Activated CD4-positive, alpha-beta T cell treated with anti-CD3 and anti-CD28 coated beads, Interleukin-2, amount 50 U/mL, for 16 hours (primary cell): ENCODE results near the gene EPHB6.

ENCODE experiments used
- DNase-seq: peaks from one replicate; pipeline ENCODE4 v3.0.0-alpha.2; 2020

Gene EPHB6, protein sequence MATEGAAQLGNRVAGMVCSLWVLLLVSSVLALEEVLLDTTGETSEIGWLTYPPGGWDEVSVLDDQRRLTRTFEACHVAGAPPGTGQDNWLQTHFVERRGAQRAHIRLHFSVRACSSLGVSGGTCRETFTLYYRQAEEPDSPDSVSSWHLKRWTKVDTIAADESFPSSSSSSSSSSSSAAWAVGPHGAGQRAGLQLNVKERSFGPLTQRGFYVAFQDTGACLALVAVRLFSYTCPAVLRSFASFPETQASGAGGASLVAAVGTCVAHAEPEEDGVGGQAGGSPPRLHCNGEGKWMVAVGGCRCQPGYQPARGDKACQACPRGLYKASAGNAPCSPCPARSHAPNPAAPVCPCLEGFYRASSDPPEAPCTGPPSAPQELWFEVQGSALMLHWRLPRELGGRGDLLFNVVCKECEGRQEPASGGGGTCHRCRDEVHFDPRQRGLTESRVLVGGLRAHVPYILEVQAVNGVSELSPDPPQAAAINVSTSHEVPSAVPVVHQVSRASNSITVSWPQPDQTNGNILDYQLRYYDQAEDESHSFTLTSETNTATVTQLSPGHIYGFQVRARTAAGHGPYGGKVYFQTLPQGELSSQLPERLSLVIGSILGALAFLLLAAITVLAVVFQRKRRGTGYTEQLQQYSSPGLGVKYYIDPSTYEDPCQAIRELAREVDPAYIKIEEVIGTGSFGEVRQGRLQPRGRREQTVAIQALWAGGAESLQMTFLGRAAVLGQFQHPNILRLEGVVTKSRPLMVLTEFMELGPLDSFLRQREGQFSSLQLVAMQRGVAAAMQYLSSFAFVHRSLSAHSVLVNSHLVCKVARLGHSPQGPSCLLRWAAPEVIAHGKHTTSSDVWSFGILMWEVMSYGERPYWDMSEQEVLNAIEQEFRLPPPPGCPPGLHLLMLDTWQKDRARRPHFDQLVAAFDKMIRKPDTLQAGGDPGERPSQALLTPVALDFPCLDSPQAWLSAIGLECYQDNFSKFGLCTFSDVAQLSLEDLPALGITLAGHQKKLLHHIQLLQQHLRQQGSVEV

DNA sequence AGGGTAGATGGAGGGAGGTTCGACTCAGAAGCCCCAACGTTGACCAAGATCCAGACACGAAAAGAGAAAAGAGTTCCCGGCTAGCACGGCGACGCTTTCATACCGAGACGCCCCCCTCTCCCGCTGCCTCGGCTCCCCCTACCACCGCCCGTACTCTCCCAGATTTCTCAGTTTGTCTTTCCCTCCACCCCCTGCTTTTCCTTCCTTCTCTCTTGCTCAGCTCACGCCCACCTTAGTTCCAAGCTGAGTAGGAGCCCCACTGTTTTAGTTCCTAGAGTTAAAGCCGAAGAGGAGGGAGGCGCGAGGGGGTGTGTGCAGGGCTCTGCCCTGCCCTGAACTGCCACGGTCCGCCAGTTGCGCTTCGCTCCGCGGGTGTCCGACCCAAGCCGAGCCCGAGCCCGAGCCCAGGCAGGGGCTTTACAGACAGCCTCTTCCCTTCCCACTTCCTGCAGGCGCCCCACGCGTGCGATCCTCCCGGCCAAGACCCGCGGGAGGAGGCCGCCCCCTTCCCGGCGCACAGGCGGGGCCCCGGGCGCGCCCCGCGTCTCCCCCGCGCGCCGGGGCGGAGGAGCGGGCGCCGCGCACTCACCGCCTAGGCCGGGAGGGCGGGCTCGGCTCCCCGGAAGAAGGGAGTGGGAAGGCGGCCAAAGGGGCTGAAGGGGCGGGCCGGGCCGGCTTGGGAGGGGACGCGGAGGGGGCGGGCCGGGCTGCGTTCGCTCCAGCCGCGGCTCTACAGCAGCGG, at the start of gene EPHB6:
Gene EPHB6 (plus strand): TSS at position 705 of the 742 bp plus-strand sequence. CDS start 8,152 bp downstream, outside the sequence.
- peak; percentile 55 for DNase-seq

DNA sequence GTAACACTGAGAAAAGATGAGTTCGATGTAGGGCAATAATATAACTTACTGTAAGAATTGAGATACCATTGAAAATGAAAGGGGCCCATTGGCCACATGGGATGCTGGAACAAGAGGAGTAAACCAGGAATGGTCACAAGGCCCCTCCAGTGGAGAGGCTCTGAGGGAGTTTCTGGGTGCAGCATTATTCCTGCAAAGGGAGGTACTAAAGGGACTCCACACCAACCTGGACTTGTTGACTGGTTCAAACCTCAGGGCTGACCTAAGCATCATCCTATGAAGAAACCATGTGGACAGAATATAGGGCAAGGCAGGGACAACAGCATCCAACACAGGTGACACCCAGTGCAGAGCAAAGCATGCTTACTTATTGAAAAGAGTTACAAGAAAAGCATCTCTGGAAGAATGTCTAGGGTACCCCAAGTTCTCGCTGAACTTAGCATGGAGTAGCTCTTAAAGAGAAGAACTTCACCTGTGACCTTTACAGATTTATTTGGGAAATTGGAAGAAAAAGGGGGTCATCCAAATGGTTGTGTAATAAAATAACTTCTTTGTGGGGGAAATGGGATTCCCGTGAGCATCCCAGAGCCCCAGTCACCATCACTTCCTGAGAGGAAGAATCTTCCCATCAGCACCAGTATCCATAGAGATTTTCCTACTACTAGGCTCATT, 49.4 kb upstream of the EPHB6 start:
- DNase-seq, result no peak

DNA sequence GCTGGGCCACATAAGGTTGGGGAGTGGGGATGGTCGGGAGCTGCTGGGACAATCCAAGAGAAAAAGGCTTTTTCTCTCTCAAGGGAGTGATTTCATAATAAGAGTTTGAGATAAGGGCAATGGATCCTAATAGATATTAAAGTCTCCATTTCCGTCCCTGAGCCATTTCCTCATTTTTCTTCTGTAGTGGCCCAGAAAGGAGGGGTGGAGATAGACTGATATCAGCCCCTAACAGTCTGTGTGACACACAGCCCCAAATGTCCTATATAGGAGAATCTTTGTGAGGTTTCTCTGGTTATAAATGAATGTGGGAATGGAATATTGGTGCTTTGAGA, 48.9 kb upstream of the EPHB6 start:
- no peak for DNase-seq

DNA sequence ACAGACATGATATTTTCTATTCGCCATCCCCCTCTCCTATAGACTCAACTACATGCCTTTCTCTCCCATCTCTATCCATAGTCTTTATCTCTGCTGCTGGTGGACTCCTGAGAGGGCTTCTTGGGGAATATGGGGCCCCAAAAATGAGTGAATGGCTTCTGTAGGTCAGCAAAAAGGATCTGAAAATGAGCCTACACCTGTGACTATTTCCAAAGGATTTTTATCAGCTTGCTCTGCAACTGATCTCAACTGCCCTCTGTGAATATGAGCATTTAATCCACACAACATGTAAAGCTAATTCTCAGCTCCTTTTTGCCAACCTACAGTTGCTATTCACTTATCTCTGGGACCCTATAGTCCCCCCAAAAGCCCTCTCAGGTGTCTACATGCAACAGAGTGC, 47.9 kb upstream of the EPHB6 start:
- DNase-seq, result no peak

DNA sequence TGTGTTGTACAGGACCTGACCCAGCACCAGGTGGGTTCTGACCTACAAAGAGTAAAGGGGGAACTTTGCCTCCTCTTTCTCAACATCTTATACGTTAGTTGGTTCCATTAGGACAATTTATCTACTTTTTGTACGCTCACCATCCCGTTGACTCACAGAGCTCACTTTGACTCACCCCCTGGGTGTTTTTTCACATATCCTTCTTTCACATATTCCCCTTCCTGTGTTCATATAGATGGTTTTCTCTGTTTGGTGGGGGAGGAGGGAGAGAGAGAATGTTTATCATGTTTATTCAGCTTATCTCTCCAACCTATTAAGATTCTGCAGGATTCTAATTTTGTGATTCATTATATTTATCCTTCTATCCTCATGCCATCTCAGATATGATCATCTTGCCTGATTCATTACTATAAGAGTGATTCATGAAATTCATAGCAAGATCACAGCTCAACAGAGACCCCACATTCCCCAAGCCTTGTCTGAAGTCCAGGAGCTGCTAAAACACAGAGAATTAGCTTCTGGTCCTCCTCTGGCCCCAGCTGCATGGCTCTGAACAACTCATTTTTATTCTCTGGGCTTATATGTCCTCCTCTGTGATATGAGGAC, 46.9 kb upstream of the EPHB6 start:
- peak; percentile 92 for DNase-seq

DNA sequence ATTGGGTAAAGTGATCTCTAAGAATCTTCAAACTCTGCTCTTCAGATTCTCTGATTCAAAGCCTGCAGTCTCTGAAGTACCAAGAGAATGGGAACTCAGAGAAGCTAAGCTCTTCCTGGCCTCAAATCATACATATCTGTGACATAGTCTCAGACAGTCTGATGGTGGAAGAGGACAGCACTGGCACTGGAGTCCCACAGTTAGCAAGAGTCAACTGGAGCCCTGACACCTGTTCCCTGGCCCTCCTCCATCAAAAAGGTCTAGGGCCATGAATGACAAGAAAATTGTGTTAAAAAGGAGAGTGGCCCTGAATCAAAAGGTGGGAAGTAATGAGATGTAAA, 46.4 kb upstream of the EPHB6 start:
- DNase-seq, result no peak

DNA sequence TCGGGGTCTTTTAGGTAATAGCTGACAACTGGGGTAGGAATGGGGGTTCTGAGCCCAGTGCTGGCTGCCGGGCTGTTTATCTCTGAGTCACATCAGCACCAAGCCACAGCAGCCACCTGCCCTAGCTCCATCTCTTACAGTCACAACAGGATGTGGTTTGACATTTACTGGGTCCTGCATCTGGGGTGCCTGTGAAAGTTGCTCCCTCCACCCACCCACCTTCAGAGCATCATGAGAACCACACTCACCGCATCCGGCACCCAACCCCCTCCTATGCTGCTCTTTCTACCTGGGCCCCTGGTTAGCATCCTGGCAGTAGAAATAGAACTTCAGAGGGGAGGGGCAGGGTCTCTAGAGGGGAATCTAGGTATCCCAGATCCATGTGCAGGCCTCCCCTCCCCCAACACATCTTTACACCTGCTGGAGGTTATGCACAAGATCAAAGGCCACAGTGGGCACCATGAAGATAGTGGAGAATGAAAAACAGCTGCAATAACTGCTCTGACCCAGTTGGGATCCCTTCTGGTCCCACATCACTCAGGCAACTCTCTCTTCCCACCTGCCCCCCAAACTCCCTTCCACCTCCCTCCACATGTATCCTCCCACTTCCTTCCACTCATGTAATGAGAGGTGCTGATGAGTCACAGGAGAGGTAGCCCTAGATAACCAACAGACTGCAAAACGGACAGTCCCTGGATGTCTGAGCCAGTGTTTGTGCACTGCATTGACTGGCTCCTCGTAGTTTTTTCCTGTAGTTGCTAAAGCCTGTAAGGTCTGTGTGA, 45.9 kb upstream of the EPHB6 start:
- peak; percentile 98 for DNase-seq

DNA sequence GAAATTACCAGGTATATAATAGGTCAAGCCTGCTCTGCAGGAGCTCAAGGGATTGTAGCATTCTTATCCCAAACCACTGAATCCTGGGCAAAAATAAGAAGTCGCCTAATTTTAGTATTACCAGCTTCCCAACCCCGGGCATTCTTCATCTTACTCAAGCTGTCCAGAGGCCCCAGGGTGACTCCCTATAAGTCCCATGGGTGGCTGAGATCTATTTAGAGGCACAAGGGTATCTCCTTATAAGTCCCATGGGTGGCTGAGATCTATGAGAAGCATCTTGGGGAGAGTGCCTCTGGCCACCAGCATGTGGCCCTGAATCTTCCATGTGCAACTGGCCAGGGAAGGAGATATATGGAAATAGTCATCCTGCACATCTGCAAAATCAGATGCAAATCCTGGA, 45.2 kb upstream of the EPHB6 start:
- DNase-seq, result no peak

DNA sequence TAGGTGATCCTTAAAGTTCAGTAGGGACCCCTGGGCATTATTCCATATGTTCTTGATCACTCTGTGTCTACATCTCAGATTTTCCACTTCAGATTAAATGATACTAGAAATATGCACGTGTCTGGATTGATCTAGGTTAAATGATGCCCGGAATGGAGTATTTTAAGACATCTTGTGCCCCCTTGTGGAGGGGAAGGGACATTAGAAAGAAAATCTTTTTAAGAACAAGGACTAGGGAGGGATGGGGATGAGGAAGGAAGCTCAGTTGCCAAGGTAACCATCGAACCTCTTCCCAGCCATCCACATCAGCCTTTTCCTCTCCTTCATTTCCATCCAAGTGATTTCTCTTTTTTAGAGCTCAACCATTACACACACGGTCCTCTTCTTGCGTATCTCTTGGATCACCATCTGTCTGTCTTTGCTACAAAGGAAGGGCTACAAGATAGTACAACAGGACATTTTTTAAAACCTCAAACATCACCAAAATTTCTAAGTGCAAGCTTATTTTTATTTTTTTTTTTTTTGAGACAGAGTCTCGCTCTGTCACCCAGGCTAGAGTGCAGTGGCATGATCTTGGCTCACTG, 43.6 kb upstream of the EPHB6 start:
- peak; percentile 79 for DNase-seq

DNA sequence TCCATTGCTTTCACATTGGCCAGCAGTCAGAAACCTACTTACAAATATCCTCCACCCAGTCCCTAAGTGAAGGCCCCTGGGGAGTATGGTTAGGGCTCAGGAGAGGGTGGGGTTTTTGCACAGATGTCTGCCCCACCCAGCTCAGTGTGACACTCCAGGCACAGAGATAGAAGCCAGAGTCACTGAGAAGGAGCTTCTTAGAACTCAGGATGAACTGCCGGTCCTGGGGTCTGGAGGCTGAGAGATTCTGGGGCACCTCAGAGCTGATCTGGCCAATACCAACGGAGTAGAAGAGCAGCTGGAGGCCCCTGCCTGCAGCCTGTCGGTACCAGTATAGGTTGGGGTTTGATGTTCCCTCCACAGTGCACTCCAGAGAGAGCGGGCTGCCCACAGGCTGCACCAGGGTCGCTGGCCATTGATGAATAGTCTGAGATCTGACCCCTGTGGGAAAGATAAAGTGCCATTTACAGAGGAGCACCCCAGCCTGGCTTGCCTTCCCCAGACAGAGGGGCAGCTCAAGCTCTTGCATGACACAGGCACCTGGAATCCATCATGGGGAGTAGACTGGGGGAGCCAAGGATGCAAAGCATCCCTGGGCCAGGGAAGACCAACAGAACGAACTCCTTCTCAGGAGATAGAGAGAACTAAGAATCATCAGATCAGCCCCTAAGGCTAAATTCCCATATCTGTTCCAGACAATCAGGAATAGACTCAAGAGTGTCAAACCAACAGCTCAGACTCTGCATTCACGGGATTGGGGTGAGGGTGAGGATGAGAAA, 42.2 kb upstream of the EPHB6 start:
- DNase-seq, result no peak

DNA sequence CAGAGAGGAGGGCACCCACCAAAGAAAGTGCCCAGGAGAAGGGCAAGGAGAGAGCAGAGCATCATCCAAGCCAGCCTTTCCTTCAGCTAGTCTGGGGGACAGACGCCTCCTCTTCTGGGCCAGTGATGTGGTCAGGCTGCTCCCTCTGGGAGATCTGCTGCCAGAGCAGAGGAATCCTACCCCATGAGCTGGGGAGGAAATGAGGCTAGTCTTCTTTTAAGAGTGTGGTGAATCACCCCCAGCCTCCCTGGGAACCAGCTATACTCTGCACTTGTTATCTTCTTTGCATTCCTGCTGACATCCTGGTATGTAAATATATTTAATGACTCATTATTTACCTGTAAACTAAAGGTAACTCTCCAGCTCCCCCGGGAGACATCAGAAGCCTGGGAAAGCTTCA, 41.6 kb upstream of the EPHB6 start:
- DNase-seq, result no peak

DNA sequence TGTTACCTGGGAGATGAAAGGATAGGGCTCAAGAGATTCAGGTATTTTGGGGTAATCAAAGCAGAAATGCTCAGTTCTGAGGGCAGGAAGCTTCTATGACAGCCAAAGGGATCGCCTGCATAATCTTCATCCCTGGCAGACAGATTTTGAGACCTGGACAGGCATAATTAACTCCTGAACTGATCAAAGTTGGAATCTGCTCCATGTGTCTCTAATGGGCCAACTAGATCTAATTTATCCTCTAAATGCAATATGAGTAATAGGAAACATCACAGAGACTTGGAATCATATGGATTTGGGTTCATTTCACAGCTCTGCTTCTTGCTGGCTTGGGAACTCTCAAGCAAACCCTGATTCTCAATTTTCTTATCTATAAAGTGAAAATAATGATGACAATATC, 41.2 kb upstream of the EPHB6 start:
- no peak for DNase-seq

DNA sequence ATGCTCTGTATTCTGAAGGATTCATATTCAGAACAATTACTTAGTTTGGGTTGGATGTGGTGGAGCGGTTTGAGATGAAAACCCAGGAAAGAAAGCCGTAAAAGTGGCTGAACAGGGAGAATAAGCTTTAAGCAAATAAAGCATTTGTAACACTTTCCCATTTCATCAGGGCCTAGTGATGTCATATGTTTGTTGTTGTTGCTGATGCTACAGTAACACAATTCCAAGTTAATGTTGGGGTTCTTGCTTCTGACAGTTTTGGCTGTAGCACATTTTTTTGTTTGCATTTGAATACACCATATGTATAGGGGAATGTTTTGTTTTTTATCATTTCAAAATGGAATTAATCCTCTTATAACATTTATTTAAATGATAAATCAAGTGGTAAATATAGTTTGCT, 40.4 kb upstream of the EPHB6 start:
- no peak for DNase-seq

DNA sequence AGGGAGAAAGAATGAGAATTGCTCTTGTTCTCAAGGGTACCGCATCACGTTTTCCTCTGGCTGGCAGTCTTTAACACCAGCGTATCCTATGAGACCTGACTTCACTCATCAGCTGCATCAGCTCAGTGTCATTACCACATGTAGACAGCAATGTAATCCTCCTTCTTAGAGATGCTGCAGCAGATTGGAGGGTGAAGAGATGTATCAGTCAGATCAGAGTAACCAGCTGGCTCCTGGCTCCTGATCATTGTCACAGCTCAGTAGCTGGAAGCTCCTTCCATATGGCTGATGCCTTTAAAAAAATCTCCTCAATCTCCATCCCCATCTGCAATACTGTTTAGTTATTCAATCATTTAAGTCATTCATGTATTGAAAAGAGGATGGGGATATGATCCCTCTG, 39.7 kb upstream of the EPHB6 start:
- DNase-seq, result no peak

DNA sequence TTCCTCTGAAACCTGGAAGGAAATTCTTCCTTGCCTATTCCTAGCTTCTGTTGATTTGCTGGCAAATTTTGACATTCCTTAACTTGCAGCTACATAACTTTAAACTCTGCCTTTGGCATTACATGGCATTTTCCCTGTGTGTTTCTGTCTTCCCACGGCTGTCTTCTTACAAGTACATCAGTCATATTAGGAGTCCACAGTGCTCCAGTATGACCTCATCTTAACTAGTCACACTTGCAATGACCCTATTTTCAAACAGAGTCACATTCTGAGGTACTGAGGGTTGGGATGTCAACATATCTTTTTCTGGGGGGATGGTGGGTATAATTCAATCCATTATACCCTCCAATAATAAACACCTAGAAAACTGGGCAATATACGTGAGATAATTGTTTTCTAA, 37.4 kb upstream of the EPHB6 start:
- no peak for DNase-seq

DNA sequence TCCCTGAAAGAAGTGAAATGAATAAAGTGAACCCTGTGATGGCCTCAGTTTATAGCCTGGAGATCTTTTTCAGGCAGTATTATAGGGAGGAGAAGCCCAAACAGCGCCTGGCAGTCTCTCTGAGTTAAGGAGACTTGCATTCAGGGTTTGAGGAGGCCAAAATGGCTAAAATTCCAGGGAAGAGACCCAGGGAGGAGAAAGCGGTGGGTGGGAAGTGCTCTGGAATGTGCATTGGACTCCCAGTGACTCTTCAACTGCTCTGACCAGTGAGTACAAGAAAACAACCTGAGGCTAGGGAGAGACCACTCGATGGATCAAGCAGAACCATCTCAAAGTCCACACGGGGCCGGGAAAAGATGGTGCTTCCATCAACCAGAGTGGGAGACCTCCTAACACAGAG, 35.3 kb upstream of the EPHB6 start:
- DNase-seq, result no peak

DNA sequence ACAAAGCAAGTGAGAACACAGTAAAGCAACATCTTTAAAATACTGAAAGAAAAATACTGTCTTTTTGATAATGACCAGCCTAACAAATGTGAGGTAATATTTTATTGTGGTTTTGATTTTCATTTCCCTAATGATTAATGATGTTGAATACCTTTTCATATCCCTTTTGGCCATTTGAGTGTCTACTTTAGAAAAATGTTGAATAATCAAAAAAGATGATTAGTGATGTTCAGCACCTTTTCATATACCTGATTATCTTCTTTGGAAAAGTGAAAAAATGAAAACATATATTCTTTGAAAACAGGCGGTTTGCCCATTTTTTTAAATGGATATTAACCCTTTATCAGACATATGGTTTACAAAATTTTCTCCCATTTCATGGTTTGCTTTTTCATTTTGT, 32.2 kb upstream of the EPHB6 start:
- no peak for DNase-seq

DNA sequence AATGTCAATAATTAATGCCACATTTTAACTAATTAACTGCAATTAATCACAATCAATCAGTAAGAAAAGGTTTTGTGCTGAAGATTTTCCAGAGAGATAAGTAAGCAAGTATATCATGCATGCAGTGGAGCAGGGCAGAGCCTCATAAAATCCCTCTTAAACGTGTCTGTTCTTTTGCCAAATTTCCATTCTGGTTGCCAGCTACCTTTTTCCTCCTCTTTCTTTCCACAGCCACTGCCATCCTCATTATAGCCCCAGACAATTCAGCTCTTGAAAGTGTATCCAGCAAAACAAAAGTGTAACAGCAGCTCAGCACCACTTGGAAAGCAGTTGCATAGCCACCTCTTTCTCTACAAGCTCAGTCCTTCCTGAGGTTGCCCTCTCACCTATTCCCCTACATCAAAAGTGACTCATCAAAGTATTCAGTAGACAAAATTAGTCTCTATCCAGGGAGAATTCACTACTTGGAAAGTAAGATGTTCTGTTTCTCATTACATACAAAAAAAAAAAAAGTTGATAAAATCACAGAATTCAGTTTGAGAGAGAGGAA, 26.9 kb upstream of the EPHB6 start:
- DNase-seq, result no peak

DNA sequence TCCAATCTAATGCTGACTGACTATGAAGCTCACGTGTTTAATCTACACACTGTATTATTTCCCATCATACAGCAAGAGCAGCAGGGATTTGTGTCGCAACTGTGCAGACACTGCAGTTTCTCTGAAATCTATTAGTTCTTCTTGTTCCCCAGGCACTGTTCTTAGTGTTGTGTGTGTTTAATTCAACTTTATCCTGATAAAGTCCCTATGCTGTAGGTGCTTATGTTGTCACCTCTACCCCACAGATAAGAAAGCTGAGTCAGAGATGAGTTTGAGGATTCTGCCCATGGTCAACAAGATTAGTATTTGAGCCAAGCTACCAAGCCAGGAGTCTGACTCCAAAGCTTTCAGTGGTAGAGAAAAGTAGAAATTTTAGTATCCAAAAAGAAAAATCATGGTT, 22.5 kb upstream of the EPHB6 start:
- DNase-seq, result no peak
